Memory B cell (primary cell): ENCODE data around the gene SMAD1.

Source experiments
- ATAC-seq: fragments of 150-1000 bp; cut with Tn5 transposase; 2 replicates; pipeline ENCODE4 v1.10.0; 2021; ENCODE audit warnings: low read depth, mild to moderate bottlenecking, moderate library complexity
- DNase-seq, 2 donors: peaks; one replicate each; pipeline ENCODE4 v3.0.0; 2022; ENCODE audit warnings: low spot score in 2 of 2
- H3K27ac Mint-ChIP-seq: one replicate; pipeline ENCODE4 v1.8.0; 2022; ENCODE audit warnings: mild to moderate bottlenecking, moderate library complexity, mixed read lengths
- H3K27me3 Mint-ChIP-seq: one replicate; pipeline ENCODE4 v1.8.0; 2022; ENCODE audit warnings: mixed read lengths
- H3K36me3 Mint-ChIP-seq: one replicate; pipeline ENCODE4 v1.8.0; 2022; ENCODE audit warnings: mild to moderate bottlenecking, mixed read lengths
- H3K4me1 Mint-ChIP-seq: one replicate; pipeline ENCODE4 v1.8.0; 2022; ENCODE audit warnings: mixed read lengths
- H3K4me3 Mint-ChIP-seq: one replicate; pipeline ENCODE4 v1.8.0; 2022; ENCODE audit warnings: mild to moderate bottlenecking, moderate library complexity, mixed read lengths
- H3K9me3 Mint-ChIP-seq: one replicate; pipeline ENCODE4 v1.8.0; 2022; ENCODE audit warnings: mixed read lengths

SMAD1 gene

DNA sequence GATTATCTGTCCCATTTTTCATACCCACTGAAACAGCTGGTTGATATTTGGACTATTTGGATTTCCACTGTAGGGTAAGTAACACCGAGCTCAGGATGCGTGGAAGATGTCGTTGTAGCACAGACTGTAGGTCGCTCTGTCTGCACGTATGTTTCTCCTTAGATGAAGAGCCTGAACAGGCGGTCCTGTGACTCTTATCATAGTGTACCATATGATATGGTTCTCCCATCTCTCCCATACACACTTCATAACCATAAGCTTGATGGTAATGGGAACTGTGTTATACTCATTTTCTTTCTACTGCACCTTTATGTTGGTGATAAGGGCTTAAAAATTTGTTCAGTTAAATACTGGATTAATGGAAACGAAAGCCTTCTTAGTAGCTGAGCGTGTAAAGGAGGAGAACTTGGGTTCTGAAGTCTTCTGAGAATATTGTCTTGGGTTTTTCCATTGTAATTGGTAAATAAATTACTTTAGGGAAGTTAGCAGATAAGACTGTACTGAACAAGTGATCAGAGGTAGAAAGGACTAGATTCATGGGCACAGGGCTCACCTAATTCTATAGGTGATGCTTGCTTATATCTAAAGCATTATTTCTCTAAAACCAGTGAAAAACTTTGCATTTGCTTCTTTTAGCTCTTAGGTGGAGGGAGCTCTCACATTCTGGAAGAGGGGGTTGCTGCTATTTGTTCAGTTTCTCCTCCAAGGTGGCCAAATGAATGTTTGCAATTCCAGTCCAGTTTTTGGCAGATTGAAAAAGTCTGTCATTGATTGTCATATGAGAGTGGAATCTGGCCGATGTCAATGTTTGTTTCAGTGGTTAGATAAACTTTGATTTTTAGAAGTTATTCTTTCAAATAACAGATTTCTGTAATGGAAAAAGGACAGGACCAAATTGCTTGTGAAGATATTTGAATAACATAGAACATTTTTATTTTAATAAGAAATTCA is 15.8 kb downstream of the SMAD1 start:
- no peak for DNase-seq
- H3K9me3 Mint-ChIP-seq, result no peaks in the 10 kb centered on the region
- no peak for ATAC-seq
- no peaks in the 10 kb centered on the region for H3K4me1 Mint-ChIP-seq
- H3K27me3 Mint-ChIP-seq, result peaks cover 15% of the 10 kb centered on the region
- H3K36me3 Mint-ChIP-seq, result no peaks in the 10 kb centered on the region
- no peak overlapping the region for H3K4me3 Mint-ChIP-seq
- no peak overlapping the region for H3K27ac Mint-ChIP-seq

DNA sequence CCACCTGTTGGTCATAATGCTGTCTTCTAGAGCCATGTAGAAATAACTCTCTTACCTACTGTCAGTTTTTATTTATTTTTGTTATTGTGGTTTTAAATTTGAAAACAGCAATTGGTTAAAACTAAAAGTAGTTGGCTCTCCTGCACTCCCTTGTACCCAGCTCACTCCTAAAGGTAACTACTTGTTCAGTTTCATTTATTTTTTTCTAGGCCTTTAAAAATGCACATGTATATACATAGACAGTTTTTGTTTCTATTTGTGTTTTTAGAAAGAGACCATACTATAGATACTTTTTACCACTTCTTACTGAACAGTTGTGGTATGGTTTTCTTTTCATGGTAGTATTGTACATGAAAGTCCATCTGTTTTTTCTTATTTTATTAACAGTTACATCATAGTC is 16.8 kb downstream of the SMAD1 start:
- DNase-seq (no peak), ATAC-seq (no peak)
- H3K36me3 Mint-ChIP-seq, result no peaks in the 10 kb centered on the region
- no peaks in the 10 kb centered on the region for H3K9me3 Mint-ChIP-seq
- no peaks in the 10 kb centered on the region for H3K4me1 Mint-ChIP-seq
- no peak overlapping the region for H3K4me3 Mint-ChIP-seq
- H3K27ac Mint-ChIP-seq, result no peak overlapping the region
- peaks cover 16% of the 10 kb centered on the region for H3K27me3 Mint-ChIP-seq

DNA sequence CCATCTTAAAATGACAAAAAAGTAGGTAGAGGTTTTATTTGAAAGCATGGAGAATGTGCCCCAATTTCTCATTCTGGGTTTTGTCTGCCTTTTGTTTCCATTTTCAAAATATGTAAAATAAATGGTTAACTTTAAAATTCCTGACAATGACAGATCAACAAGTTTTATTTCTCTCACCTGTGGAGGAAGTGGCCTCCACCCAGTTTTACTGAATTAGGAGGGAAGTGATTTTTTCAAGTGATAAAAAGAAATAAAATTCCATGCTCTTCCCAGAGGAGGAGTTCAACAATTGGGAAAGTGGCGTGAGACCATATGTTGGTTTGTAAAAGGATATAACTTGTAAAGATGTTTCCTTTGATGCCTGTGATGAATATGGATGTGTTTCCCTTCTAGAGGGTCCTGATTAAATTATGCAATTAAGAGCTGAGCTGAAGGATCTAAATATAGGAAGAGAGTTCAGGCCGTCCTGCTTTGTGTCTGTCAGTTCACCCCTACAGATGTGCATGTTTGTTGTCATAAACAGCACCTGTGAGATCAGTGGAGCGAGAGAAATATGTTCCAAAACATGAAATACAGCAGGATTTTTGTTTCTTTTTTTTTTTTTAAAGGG is 19.5 kb downstream of the SMAD1 start:
- ATAC-seq, result no peak
- Mint-ChIP-seq H3K27ac (no peak overlapping the region), H3K27me3 (peaks cover 16% of the 10 kb centered on the region), H3K9me3 (no peaks in the 10 kb centered on the region), H3K4me1 (no peaks in the 10 kb centered on the region), H3K4me3 (no peak overlapping the region), H3K36me3 (no peaks in the 10 kb centered on the region)
- no peak for DNase-seq

GRCh38 chr4:145502809-145503208 is 21.2 kb downstream of the SMAD1 start:
- Mint-ChIP-seq H3K36me3 (no peaks in the 10 kb centered on the region), H3K27ac (no peak overlapping the region), H3K27me3 (peaks cover 14% of the 10 kb centered on the region), H3K4me1 (no peaks in the 10 kb centered on the region), H3K9me3 (no peaks in the 10 kb centered on the region), H3K4me3 (no peak overlapping the region)
- DNase-seq (no peak), ATAC-seq (no peak)

DNA sequence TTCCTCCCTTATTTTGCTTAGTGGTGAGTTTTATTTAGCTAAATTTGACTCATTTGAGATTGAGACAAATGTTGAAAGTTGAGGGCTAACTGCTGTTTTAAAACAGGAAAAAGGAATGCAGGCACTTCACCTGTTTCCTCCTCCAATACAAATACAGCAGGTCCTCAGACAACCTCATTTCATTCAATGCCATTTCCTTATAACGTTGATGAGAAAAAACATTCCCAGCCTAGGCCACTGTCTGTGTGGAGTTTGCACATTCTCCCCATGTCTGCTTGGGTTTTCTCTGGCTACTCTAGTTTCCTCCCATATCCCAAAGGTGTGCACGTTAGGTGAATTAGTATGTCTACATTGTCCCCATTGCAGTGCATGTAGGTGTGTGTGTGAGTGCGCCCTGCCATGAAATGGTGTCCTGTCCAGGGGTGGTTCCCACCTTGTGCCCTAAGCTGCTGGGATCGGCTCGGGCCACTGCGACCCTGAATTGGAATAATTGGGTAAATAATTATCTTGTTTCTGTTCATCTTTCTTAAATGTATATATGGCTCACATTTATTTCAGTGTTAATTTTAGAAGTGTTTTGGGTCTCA is 21.9 kb downstream of the SMAD1 start:
- Mint-ChIP-seq H3K36me3 (no peaks in the 10 kb centered on the region), H3K4me1 (no peaks in the 10 kb centered on the region), H3K27me3 (peaks cover 14% of the 10 kb centered on the region), H3K9me3 (no peaks in the 10 kb centered on the region), H3K4me3 (no peak overlapping the region), H3K27ac (no peak overlapping the region)
- no peak for DNase-seq
- no peak for ATAC-seq

- Mint-ChIP-seq H3K36me3 (no peaks in the 10 kb centered on the region), H3K9me3 (peaks cover 1% of the 10 kb centered on the region), H3K27me3 (peaks cover 6% of the 10 kb centered on the region), H3K4me3 (no peak overlapping the region), H3K4me1 (no peaks in the 10 kb centered on the region), H3K27ac (no peak overlapping the region)
- no peak for DNase-seq
- ATAC-seq, result no peak
Measured at GRCh38 chr4:145505995-145506394, 24.3 kb downstream of the SMAD1 start.

DNA sequence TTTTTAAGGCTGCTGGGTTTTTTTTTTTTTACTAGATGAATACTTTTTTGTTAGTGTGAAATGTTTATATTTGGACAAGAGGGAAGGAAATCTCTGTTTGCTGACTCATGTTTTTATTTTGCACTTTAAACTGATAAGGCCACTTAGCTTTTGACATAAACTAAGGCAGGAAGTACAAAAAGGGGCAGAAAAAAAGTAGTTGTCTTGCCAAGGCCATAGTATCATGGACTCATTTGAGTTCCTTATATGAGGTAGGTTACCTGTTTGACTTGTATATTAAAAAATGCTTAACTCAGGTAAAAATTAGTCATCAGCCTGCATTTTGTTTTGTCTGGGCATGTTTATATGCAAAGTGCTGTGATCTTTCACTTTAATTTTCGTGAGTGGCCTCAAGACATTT is 26.0 kb downstream of the SMAD1 start:
- Mint-ChIP-seq H3K36me3 (peaks cover 2% of the 10 kb centered on the region), H3K27ac (no peak overlapping the region), H3K27me3 (peaks cover 2% of the 10 kb centered on the region), H3K9me3 (peaks cover 8% of the 10 kb centered on the region), H3K4me1 (no peaks in the 10 kb centered on the region), H3K4me3 (no peak overlapping the region)
- ATAC-seq, result no peak
- DNase-seq, result no peak

- no peak for DNase-seq
- ATAC-seq, result no peak
- Mint-ChIP-seq H3K27me3 (peaks cover 2% of the 10 kb centered on the region), H3K9me3 (peaks cover 9% of the 10 kb centered on the region), H3K4me1 (no peaks in the 10 kb centered on the region), H3K27ac (no peak overlapping the region), H3K4me3 (no peak overlapping the region), H3K36me3 (peaks cover 2% of the 10 kb centered on the region)
Measured at GRCh38 chr4:145511913-145512522, 30.4 kb downstream of the SMAD1 start.

- ATAC-seq, result no peak
- H3K4me1 Mint-ChIP-seq, result no peaks in the 10 kb centered on the region
- peaks cover 2% of the 10 kb centered on the region for H3K36me3 Mint-ChIP-seq
- H3K4me3 Mint-ChIP-seq, result no peak overlapping the region
- H3K27me3 Mint-ChIP-seq, result peaks cover 3% of the 10 kb centered on the region
- no peak for DNase-seq
- H3K27ac Mint-ChIP-seq, result no peak overlapping the region
- H3K9me3 Mint-ChIP-seq, result peaks cover 9% of the 10 kb centered on the region
Measured at GRCh38 chr4:145513020-145513621, 31.5 kb downstream of the SMAD1 start.

DNA sequence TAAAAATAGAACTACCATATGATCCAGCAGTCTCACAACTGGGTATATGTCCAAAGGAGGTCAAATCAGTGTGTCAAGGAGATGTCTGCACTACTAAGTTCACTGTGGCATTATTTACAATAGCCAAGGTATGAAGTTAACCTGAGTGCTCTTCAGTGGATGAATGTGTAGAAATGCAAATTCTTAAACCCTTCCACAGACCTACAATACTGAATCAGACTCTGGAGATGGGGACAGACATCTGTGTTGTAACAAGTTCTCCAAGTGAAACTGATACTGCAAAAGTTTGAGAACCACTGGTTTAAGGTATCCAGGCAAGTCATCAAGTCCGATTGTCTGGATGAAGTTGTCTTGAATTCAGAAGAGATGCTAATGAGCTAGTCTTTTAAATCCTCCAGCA is 38.5 kb downstream of the SMAD1 start:
- H3K36me3 Mint-ChIP-seq, result no peaks in the 10 kb centered on the region
- DNase-seq (no peak), ATAC-seq (no peak)

GRCh38 chr4:145521282-145521681 is 39.6 kb downstream of the SMAD1 start:
- Mint-ChIP-seq H3K4me3 (no peak overlapping the region), H3K36me3 (no peaks in the 10 kb centered on the region), H3K9me3 (no peaks in the 10 kb centered on the region), H3K27me3 (peaks cover 9% of the 10 kb centered on the region), H3K4me1 (no peaks in the 10 kb centered on the region), H3K27ac (no peak overlapping the region)
- ATAC-seq, result no peak
- DNase-seq, result no peak

More for the DNA sequence above, 38.5 kb downstream of the SMAD1 start:
- H3K9me3 Mint-ChIP-seq, result no peaks in the 10 kb centered on the region
- no peak overlapping the region for H3K27ac Mint-ChIP-seq
- no peaks in the 10 kb centered on the region for H3K4me1 Mint-ChIP-seq
- peaks cover 9% of the 10 kb centered on the region for H3K27me3 Mint-ChIP-seq
- no peak overlapping the region for H3K4me3 Mint-ChIP-seq

GRCh38 chr4:145523117-145523516 is 41.5 kb downstream of the SMAD1 start:
- no peak overlapping the region for H3K27ac Mint-ChIP-seq
- no peaks in the 10 kb centered on the region for H3K4me1 Mint-ChIP-seq

DNA sequence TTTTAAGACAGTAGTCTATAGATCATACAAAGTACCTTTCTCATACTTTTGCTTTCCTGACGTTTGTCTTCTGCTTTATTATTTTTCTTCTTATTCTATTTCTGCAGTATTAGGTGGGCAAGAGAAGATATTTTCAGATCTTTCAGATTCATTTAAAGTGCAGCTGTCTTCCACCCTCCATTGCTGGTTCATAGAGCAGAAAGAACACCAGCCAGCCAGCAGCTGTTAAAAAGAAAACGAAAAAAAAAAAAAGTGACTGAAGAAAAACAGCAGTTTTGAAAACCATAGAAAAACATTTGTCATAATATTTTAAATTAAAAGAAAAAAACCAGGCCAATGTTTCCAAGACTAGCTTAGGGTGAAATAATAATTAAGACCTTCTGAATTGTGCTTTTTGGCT is 42.9 kb downstream of the SMAD1 start:
- H3K4me1 Mint-ChIP-seq, result no peaks in the 10 kb centered on the region
- ATAC-seq, result no peak
- H3K36me3 Mint-ChIP-seq, result no peaks in the 10 kb centered on the region
- H3K4me3 Mint-ChIP-seq, result no peak overlapping the region
- no peaks in the 10 kb centered on the region for H3K9me3 Mint-ChIP-seq
- no peak overlapping the region for H3K27ac Mint-ChIP-seq
- DNase-seq, result no peak
- H3K27me3 Mint-ChIP-seq, result peaks cover 6% of the 10 kb centered on the region

More at GRCh38 chr4:145523117-145523516, 41.5 kb downstream of the SMAD1 start:
- peaks cover 6% of the 10 kb centered on the region for H3K27me3 Mint-ChIP-seq
- H3K36me3 Mint-ChIP-seq, result no peaks in the 10 kb centered on the region
- ATAC-seq (no peak), DNase-seq (no peak)
- no peaks in the 10 kb centered on the region for H3K9me3 Mint-ChIP-seq
- H3K4me3 Mint-ChIP-seq, result no peak overlapping the region

- no peak for ATAC-seq
- Mint-ChIP-seq H3K27me3 (peaks cover 6% of the 10 kb centered on the region), H3K9me3 (no peaks in the 10 kb centered on the region), H3K36me3 (no peaks in the 10 kb centered on the region), H3K4me3 (no peak overlapping the region), H3K4me1 (no peaks in the 10 kb centered on the region), H3K27ac (no peak overlapping the region)
- DNase-seq, result no peak
Measured at GRCh38 chr4:145525291-145525740, 43.7 kb downstream of the SMAD1 start.
